GM21381 (cell line): ENCODE results near the gene ECHS1.
A peak's percentile ranks its signal among the peaks of the same experiment; 100 is the strongest.

ENCODE experiments used
- ATAC-seq: cut with Tn5 transposase; IDR thresholded peaks from one replicate; pipeline ENCODE4 v1.9.1; 2021; ENCODE audit warnings: mild to moderate bottlenecking, moderate library complexity; ENCODE audit not compliant: unreplicated experiment

Gene ECHS1

DNA sequence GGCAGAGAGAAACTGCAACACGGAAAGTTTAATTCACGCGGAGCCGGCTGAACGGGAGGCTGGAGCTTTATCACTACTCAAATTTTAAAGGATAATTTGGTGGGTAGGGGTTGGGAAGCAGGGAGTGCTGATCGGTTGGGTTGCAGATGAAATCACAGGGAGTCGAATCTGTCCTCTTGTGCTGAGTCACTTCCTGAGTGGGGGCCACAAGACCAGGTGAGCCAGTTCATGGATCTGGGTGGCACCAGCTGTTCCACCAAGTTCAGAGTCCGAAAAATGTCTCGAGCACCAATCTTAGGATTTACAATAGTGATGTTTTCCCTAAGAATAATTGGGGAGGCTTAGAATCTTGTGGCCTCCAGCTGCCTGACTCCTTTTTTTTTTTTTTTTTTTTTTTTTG lies 29.6 kb downstream of the ECHS1 start:
- ATAC-seq = no peak

DNA sequence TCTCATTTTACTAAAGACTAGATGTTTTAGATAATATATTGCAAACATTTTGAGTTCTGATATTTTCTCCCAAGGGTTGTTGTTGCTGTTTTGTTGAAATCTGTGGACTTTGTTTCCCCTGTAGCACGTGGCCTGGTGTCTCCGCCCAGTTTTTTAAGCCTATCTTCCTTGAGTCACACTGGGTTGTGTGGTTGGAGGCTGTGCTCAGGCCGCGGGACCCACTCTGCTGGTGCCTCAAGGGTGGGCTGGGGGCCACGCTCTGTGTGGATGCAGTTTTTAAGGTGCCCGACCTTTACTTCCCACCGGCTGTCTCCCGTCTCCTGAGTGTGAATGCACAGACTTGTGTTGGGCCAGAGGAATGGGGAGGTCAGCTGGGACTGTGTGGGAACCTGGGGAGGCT lies 30.2 kb downstream of the ECHS1 start:
- ATAC-seq = no peak

DNA sequence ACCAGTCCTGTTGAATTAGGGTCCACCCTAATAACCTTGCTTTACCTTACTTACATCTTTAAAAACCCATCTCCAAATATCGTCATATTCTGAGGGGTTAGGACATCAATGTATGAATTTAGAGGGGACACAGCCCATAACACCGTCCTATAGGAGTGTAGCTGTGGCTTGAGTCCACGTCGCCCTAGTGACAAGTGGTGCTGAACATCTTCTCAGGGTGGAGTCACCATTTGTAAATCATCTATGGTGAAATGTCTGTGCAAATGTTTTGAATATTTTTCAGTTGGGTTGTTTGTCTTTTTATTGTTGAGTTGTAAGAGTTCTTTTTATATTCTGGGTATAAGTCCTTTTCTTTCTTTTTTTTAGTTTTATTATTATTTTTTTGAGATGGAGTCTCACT lies 31.2 kb downstream of the ECHS1 start:
- no peak for ATAC-seq

DNA sequence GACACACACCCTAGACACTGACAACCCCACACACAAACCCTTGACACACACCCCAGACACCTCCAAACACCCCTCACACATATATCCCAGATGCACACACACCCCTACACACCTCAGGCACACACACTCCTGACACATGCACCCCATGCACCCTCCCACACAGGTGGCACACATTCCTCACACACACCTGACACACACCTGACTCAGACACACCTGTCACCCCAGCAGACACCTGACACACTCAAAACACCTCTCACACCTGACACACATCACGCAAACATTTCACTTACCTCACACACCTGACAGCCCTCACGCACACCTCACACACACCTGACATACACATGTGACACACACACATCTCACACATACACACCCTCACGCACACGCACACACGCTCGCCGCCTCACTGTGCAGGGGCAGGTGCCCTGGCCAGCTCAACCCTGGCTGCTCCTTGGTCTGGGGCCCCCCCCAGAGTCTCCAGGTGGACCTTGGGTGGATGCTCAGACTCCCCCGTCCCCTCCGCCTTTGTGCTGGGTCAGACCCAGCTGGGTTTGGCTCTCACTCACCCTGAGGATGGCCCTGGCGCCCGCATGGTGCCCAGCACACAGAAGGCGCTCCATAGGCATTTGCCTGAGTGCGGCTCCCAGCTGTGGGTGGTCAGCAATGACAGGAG lies 33.3 kb downstream of the ECHS1 start:
- ATAC-seq = no peak

DNA sequence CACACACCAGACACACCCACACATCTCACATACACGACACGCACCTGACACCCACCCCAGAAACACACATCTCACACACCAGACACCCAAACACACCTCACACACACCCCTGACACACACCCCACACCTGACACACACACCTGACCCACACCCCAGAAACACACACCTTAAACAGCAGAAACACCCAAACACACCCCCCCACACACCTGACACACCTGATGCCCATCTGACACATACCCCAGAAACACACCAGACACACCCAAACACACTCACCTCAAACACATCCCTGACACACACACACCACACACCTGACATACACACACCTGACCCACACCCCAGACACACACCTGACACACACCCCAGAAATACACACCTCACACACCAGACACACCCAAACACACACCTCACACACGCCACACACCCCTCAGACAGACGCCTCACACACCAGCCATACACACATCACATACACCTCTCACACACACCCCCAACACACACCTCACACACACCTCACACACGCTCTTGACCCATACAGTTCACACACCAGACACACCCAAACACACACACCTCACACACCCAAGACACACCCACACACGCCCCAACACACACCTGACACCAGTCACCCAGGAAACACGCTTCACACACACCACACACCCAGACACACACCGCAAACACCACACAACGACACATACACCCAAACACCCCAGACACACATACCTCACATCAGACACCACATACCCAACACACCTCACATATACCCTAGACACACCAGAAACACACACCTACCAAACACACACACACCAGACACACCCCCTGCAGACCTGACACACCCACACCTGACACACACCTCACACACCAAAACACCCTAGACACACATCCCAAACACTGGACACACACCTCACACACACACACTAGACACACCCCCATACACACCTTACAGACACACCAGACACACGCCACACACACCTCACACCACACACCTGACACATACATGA lies 34.8 kb downstream of the ECHS1 start:
- no peak for ATAC-seq

DNA sequence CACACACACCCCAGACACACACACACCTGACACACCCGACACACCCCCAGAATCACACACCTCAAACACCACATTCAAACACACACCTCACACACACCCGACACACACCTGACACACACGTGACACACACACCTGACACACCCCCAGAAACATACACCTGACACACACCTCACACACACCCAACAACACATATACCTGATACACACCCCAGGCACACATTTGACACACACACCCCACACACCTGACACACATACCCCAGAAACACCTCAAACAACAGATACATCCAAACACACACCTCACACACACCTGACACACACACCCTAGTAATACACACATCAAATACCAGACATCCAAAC lies 35.8 kb downstream of the ECHS1 start:
- no peak for ATAC-seq

DNA sequence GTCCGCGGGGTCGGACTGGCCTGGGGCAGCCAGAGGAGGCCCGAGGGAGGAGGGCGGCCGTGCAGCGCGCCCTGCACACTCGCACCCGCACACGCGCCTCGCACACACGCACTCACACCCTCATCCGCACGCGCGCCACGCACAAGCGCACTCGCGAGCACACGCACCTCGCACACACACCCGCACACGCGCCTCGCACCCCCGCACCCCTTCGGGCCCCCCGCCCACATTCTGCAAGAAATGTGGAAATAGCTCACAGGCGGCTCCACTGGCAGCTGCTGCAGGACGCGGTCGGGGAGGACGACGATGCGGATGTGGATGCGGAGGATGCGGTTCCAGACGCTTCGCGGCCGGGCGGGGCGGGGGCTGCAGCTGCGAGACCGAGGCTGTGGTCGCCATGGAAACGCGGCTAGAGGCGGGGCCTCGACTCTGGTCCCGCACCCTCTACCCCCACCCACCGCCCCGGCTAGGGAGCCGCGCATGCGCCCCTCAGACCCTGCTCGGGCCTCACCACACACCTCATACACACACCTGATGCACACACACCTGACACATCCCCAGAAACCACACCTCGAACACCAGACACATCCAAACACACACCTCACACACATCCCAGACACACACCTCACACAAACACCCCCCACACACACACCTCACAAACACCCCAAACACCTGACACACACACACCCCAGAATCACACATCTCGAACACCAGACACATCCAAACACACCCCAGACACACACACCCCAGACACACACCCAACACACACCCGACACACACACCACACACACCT lies 36.4 kb downstream of the ECHS1 start, which contains the start of gene CALY:
TSS of gene CALY (minus strand) at position 320 of the 793 bp plus-strand sequence. CDS start 7,907 bp downstream, outside the sequence.
- ATAC-seq = no peak

DNA sequence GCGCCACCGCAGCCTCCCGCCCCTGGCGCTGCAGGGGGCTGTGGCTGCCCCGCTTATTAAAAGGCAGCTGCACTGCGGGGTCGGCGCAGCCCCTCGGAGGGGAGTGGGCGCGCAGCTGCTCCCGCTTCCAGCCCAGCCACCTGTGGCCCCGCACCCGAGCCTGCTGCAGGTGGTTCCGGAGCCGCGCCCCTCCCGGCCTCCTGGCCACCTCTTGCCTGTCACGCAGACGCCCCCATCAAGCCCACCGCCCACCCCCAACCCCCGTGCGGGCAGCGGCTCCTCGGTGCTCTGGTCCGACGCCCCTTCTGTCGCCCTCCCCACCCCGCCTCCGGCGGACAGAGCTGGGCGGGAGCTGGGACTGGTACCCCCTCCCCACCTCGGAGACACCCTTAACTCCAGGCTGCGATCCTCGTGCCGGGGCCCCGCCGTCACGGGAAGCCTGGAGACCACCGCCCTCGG lies 37.0 kb downstream of the ECHS1 start:
- ATAC-seq = no peak

DNA sequence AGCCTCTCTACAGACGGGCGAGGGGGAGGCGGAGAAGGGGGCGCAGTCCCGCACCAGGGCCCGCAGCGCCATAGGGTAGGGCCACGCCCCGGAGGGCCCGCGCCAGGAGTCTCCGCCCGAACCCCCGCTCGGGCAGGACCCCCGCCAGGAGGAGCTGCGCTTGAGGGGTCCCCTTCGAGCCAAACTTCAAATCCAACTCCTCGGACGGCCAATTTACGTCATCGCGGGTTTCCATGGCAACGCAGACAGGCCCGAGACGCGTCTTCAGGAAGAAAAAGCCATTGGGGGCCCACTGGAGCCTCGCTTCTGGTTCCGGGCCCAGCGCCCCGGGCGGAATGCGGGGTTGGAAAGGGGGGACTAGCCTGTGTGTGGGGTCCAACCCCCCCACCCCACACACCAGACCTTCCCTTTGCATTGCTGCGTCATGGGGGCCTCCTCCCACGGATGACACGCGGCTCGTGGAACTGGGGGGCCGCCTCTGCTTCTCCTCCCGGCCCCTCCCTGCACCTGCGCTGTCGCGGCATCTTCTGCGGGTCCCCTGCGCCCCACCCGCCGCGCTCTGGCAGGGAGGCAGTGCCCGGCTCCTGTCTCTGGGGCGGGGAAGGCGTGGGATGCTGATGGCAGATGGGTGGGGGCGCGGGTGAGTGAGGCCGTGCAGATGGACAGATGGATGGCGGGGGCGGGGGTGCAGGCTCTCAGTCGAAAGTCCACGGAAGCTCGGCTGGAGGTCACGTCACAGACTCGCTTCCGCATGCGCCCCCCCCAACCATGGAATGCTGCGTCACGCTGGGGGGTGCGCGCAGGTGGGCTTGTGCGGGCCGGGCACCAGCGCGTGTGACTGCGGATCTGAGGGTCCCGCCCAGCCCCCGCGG lies 37.7 kb downstream of the ECHS1 start:
- no peak for ATAC-seq

DNA sequence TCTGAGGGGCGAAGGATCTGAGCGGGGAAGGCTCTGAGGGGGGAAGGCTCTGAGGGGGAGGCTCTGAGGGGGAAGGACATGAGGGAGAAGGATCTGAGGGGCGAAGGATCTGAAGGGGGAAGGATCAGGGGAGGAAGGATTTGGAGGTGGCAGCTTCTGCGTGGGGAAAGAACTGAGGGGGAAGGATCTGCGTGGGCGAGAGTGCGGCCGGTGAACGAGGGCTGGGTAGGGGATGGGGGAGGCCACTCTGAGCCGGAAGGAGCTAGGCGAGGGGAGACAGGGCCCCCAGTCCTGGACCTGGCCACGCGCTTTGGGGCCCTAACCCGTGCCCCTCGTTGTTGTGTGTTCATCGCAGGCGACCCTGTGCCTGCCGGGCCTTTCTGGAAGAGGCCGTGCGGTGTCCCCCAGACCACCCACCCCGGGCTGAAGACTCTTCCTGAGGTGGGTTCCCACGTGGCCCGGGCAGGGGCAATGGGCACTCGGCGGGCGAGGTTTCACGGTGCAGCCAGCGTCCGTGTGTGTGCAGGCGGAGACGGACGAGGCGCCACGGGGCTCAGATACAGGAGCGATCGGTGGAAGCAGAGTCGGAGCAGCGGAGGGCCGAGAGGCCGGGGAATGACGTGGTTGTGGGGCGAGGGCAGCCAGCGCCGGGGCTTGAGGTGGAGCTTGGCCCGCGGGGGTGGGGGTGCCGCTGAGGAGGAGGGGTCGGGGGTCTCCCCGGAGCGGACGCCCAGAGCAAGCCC lies 38.5 kb downstream of the ECHS1 start:
- no peak for ATAC-seq

DNA sequence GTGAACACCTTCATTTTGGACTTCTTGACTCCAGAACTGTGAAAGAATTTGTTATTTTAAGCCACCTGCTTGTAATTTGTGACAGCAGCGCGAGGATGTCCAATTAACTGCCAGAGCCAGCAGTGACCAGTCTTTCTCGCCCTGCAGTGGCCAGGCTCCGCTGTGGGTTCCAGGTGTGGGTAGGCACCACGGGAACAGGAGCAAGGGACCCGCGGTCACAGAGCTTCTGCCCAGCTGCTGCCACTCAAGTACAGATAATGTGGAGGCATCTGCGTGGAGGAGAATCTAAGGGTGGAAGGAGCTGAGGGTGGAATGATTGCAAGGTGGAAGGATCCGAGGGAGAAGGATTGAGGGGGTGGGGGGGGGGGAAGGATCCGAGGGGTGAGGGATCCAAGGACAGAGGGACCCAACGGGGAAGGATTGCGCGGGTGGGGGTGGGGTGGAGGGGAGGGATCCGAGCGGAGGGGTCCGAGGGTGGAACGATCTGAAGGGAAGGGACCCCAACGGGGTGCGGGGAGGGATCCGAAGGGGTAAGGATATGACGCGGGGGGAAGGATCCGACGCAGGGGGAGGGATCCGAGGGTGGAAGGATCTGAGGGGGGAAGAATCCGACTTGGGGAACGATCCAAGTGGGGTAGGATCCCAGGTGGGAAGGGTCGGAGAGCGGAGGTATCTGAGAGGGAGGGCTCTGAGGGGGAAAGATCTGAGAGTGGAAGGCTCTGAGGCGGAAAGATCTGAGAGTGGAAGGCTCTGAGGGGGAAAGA lies 40.0 kb downstream of the ECHS1 start:
- ATAC-seq = no peak

DNA sequence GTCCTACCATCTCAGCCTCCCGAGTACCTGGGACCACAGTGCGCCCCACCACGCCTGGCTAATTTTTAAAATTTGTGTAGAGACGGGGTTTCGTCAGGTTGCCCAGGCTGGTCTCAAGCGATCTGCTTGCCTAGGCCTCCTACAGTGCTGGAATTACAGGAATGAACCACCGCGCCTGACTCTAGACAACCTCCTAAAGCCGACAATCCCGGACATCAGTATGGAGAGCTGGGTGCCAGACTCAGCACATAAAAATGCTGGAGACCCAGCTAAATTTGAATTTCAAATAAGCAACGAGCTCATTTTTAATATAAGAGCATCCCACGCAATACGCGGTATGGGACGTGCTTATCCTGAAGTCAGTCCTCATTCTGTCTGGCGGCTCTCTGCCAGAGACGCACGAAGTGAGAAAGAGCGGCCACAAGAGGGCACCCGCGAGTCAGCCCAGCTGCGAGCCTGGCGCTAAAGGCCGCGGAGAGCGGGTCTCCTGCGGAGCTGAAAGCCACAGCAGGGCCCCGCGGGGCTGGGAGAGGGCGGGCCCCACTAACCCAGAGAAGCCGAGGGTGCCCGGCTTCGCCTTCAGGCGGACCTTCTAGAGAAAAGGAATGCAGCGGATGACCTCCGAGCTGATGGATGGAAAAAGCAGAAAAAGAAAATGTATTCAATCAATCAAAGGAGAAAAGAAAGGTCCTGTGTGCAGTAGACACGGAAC lies 43.5 kb downstream of the ECHS1 start:
- ATAC-seq = peak; percentile 74

DNA sequence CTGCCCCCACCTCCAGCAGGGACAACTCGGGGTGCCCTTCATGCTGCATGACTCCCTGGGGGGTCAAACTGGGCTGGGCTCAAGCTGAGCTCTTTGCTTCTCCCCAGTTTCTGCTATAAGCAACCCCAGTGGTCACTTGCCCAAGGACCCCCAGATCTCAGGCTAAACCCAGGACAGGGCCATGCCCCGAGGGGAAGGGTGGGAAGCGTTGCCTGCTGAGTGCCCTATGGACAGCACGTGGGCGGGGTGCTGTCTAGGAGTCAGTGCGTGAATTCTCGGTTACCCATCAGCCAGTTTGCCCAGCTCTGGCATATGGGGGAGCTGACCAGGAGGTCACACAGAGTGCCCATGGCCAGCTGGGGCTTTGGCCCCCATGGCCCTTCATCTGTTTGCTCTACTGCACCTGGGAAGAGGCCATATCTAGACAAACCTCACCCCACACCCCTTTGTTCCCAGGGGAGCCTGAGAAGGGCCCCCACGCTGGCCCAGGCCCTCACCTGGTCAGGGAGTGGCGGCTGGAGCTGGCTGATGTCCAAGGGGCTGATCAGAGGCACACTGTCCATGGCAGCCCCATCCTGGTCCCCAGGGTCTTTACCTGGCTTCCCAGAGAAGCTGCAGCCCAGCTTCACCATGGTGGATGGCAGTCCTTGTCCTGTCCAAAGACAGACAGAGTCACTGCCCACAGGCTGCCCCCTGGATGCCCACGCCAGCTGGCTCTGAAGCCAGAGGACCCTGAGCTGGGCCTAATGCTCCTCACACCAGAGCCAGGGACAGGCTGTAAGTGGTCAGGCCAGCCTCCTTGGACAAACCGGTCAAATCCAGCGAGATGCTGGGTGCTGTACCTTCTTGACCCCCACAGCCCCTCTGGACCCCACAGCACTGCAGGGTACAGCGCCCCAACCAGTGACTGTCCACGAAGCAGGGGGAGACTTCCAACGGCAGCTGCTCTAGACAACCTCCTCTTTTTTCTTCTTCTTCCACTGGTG lies 44.5 kb downstream of the ECHS1 start:
- ATAC-seq = no peak

DNA sequence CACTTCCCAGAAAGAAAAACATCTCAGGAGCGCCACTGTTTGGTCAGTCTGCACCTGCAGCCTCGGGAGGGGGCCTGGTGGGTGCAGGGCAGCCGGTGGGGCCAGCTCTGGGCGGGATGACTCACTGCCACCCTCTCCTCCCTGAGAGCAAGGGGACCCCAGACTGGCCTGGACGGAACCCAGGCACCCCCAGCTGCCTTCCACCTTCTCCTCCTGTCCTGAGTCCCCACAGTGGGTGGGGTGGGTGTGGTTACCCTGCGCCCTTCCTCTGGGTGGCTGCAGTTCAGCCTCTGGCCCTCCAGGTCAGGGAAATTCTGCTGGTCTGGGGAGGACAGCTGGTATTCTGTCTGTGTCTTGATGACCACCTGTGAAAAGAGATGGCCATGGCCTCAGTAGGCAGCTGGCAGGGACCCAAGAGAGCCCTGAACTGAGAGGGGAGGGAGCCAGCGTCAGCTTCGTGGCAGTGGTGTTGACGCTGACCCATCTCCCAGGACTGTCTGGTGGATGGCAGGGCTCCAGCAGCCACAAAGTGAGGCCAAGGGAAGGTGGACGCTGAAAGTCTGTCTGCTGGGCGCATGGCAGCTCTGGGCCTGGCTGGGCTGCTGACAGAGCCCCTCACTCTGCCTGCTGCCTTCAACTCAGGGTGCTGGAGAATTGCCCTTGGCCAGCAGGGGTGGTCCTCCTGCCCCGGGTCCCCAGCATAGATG lies 45.4 kb downstream of the ECHS1 start:
- ATAC-seq = no peak

DNA sequence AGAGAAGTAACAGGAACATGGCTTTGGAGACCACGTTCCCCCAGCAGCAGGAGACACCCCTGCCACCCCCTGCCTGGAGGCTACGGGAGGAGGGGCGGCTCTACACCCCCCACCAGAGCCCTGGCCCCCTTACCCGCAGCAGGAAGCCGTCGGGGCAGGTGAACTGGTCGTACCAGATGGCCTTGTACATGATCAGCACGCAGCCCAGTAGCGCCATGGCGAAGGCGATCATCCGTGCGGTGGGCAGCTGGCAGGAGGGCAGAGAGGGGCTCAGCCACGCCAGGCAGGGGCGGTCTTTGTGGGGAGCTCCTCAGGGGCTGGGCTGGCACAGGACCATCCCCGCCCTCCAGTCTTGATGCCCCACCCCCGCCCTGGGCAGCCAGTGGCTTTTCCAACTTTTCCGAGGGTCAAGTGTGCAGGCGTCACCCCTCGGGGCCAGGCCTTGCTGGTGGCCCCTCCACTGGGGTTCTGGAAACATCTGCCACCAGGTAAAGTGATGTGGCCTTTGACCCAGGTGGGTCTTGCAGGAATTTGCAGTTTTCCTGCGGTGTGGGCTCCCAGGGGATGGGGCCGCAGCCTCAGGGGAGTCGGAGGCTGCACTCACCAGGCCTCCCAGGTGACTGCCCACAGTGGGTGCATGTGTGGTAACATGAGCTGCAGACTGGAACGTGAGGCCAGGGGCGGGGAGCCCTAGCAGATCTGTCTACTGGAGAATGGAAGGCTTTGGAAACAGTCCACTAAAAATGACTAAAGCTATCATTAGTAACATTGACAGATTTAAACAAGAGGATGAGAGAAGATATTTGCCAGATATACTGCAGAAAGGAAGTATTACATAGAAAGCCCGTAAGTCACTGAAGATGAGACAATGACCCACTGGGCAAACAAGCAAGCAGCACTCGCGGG lies 46.2 kb downstream of the ECHS1 start:
- ATAC-seq = no peak

DNA sequence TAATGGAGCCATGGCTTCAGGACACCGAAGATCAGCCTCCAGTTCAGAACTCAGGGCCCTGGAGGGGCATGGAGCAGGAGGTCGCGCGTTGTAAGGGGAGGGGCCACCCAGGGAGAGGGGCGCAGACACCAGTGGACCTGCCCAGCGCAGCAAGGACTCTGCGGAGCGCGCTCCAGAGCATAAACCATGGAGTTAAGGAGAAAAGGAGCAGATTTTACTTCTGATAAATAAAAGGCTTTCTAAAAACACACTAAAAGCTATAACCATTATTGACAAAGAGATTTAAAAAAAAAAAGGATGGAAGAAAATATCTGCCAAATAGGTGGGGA lies 47.0 kb downstream of the ECHS1 start:
- ATAC-seq = no peak
